Natural killer cell (primary cell): ENCODE results near the gene SASH1. TPM values are rescaled to one million over a fixed set of nuclear protein-coding genes. Genes with fewer than 3 reads are reported as not detected.

Experiments
- ATAC-seq, 3 donors: fragments of 150-1000 bp in 2 of 3; fragments of 200-7000 bp in 1 of 3; cut with Tn5 transposase; 1 replicate in 1 of 3; 2 replicates in 2 of 3; pipeline ENCODE4 v1.10.0; 2021; ENCODE audit warnings: mild to moderate bottlenecking in 2 of 3, moderate library complexity in 2 of 3
- DNase-seq, 2 donors: peaks; one replicate each; pipeline versions ENCODE4 v3.0.0 to v3.0.0-alpha.2; 2013 to 2021; ENCODE audit warnings: mixed read lengths in 1 of 2
- H3K27ac ChIP-seq: one replicate; pipeline ENCODE4 v1.5.1; 2013; ENCODE audit warnings: mild to moderate bottlenecking, low read length
- H3K27me3 ChIP-seq: one replicate; pipeline ENCODE4 v1.6.1; 2013; ENCODE audit warnings: low read length; ENCODE audit not compliant: control insufficient read depth, insufficient read depth
- H3K36me3 ChIP-seq: one replicate; pipeline ENCODE4 v1.6.1; 2013; ENCODE audit warnings: low read length; ENCODE audit not compliant: control insufficient read depth, insufficient read depth
- H3K4me1 ChIP-seq: one replicate; pipeline ENCODE4 v1.6.1; 2013; ENCODE audit warnings: low read length; ENCODE audit not compliant: control insufficient read depth, insufficient read depth
- H3K4me3 ChIP-seq: one replicate; pipeline ENCODE4 v1.5.1; 2013; ENCODE audit warnings: low read length
- H3K9me3 ChIP-seq: one replicate; pipeline ENCODE4 v1.6.1; 2013; ENCODE audit warnings: low read length; ENCODE audit not compliant: control insufficient read depth, insufficient read depth
- H3K27ac Mint-ChIP-seq, 2 donors: one replicate each; pipeline ENCODE4 v1.8.0; 2022; ENCODE audit warnings: mild to moderate bottlenecking in 2 of 2, mixed read lengths in 2 of 2, moderate library complexity in 1 of 2
- H3K27me3 Mint-ChIP-seq, 2 donors: one replicate each; pipeline ENCODE4 v1.8.0; 2022; ENCODE audit warnings: low read depth in 2 of 2, mixed read lengths in 2 of 2
- H3K36me3 Mint-ChIP-seq: one replicate; pipeline ENCODE4 v1.8.0; 2022; ENCODE audit warnings: mixed read lengths
- H3K4me1 Mint-ChIP-seq, 2 donors: one replicate each; pipeline ENCODE4 v1.8.0; 2022; ENCODE audit warnings: mixed read lengths in 2 of 2
- H3K4me3 Mint-ChIP-seq: one replicate; pipeline ENCODE4 v1.8.0; 2022; ENCODE audit warnings: mild to moderate bottlenecking, moderate library complexity, mixed read lengths
- H3K9me3 Mint-ChIP-seq, 2 donors: one replicate each; pipeline ENCODE4 v1.8.0; 2022; ENCODE audit warnings: mixed read lengths in 2 of 2
- WGBS: methylation state at CpG from one replicate; pipeline ENCODE4 v1.1.7; 2013; ENCODE audit warnings: missing lambda C conversion rate; ENCODE audit not compliant: insufficient coverage; 5-methylcytosine and 5-hydroxymethylcytosine counted together
- intact Hi-C: fragments of 100-400 bp; cut with micrococcal nuclease; formaldehyde crosslinking; loops from one replicate; pipeline ENCODE4 v1.14.2; 2022
- total RNA-seq, 4 donors: library from RNA; stranded (reverse); fragments of 120-200 nt in 1 of 4; gene quantifications; one replicate each; pipeline versions ENCODE4 v1.2.3 to v1.2.4, GENCODE V29; 2013 to 2022
- TF ChIP-seq, protein P1 (sequence below): fragments of 200-600 bp; IDR thresholded peaks from one replicate; pipeline ENCODE4 v1.8.0; 2022; ENCODE audit warnings: antibody characterized with exemption

SASH1 gene
- total RNA-seq, 3 donors from 2014 or later (not counting 1 experiment from before 2014, with no cell fraction given) = 0.63 to 6.2 (median 2.7) TPM

DNA sequence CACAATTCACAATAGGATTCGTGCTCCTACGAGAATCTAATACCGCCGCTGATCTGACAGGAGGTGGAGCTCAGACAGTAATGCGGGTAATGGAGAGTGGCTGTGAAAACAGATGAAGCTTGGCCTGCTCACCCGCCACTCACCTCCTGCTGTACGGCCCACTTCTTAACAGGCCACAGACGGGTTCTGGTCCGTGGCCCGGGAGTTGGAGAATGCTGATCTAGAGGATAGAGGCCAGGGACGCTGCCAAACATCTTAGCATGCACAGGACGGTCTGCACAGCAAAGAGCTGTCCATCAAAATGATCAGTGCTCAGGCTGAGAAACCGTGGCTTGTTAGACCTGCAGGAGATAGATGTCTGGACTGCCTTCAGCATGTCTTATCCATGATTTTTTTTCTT, 186.4 kb downstream of the SASH1 start:
- H3K27ac ChIP-seq = no peak overlapping the region
- Mint-ChIP-seq H3K4me1 (peaks cover 0 to 4% of the 10 kb centered on the region in 2 donors), H3K9me3 (no peaks in the 10 kb centered on the region), H3K27me3 (no peaks in the 10 kb centered on the region), H3K27ac (no peak overlapping the region), H3K4me3 (no peak overlapping the region), H3K36me3 (no peaks in the 10 kb centered on the region)
- no peaks in the 10 kb centered on the region for H3K4me1 ChIP-seq
- H3K4me3 ChIP-seq = no peak overlapping the region
- no peaks in the 10 kb centered on the region for H3K9me3 ChIP-seq
- H3K27me3 ChIP-seq = no peaks in the 10 kb centered on the region
- DNase-seq (no peak), ATAC-seq (no peak)
- TF ChIP-seq, protein P1, sequence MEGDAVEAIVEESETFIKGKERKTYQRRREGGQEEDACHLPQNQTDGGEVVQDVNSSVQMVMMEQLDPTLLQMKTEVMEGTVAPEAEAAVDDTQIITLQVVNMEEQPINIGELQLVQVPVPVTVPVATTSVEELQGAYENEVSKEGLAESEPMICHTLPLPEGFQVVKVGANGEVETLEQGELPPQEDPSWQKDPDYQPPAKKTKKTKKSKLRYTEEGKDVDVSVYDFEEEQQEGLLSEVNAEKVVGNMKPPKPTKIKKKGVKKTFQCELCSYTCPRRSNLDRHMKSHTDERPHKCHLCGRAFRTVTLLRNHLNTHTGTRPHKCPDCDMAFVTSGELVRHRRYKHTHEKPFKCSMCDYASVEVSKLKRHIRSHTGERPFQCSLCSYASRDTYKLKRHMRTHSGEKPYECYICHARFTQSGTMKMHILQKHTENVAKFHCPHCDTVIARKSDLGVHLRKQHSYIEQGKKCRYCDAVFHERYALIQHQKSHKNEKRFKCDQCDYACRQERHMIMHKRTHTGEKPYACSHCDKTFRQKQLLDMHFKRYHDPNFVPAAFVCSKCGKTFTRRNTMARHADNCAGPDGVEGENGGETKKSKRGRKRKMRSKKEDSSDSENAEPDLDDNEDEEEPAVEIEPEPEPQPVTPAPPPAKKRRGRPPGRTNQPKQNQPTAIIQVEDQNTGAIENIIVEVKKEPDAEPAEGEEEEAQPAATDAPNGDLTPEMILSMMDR = no peak
- intact Hi-C loops = no loop called here
- 96% methylated on average over 13 of the region's 13 CpGs for WGBS
- H3K36me3 ChIP-seq = no peaks in the 10 kb centered on the region

DNA sequence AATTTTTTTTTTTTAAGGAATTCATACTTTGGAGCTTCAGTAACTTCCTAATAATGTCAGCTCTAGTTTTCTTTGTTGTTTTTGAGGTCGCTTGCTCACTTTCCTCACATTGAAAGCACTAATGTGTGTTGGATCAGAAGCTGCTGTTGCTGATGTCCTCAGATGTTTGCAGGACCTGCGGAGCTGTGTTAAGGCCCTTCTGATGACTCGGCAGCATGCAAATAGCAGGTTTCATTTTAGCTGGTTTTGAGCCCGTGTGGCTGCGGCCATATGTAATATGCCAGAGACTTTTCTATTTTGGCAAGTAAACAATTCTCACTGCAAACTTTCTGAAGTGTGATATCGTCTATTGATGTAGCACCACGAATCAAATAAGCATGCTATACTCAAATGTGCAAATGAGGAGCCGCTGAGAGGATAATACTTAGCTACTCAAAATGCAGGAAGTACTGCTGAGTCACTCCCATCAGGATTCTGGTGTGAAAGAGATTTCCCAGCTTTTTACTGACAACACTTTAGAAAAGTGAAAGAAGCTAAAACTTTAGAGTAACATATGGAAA, 187.8 kb downstream of the SASH1 start:
- ATAC-seq (no peak), DNase-seq (no peak)
- intact Hi-C loops = no loop called here
- Histone ChIP-seq H3K27ac (no peak overlapping the region), H3K9me3 (no peaks in the 10 kb centered on the region), H3K36me3 (no peaks in the 10 kb centered on the region), H3K4me3 (no peak overlapping the region), H3K4me1 (no peaks in the 10 kb centered on the region), H3K27me3 (no peaks in the 10 kb centered on the region)
- TF ChIP-seq, protein P1 = no peak
- Mint-ChIP-seq H3K27me3 (no peaks in the 10 kb centered on the region), H3K4me3 (no peak overlapping the region), H3K27ac (no peak overlapping the region), H3K9me3 (no peaks in the 10 kb centered on the region), H3K36me3 (no peaks in the 10 kb centered on the region), H3K4me1 (peaks cover 0 to 4% of the 10 kb centered on the region in 2 donors)
- 14% methylated on average over 8 of the region's 8 CpGs for WGBS

DNA sequence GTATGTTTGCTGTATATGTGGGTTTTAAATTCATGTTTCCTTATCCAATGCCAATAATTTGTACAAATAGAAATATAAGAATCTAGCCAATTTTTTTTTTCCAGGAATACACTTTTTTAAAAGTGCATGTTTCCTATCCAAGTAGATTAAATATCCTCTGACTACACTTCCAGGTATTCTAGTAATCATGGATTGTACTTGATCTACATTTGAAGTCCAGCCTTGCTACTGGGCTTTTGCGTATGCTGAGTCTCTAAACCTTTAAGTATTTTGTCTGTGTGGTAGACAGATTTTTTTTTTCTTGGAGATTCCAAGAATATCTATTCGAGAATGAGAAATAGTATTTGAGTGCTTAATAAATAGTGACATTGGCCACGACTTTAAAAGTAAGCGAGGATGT, 188.3 kb downstream of the SASH1 start:
- Mint-ChIP-seq H3K4me1 (peaks cover 0 to 4% of the 10 kb centered on the region in 2 donors), H3K27me3 (no peaks in the 10 kb centered on the region), H3K4me3 (no peak overlapping the region), H3K27ac (no peak overlapping the region), H3K9me3 (no peaks in the 10 kb centered on the region), H3K36me3 (no peaks in the 10 kb centered on the region)
- no peak for DNase-seq
- Histone ChIP-seq H3K27ac (no peak overlapping the region), H3K27me3 (no peaks in the 10 kb centered on the region), H3K4me3 (no peak overlapping the region), H3K9me3 (no peaks in the 10 kb centered on the region), H3K4me1 (no peaks in the 10 kb centered on the region), H3K36me3 (no peaks in the 10 kb centered on the region)
- intact Hi-C loops = no loop called here
- no peak for ATAC-seq
- TF ChIP-seq, protein P1 = no peak
- WGBS = 92% methylated on average over 4 of the region's 4 CpGs

DNA sequence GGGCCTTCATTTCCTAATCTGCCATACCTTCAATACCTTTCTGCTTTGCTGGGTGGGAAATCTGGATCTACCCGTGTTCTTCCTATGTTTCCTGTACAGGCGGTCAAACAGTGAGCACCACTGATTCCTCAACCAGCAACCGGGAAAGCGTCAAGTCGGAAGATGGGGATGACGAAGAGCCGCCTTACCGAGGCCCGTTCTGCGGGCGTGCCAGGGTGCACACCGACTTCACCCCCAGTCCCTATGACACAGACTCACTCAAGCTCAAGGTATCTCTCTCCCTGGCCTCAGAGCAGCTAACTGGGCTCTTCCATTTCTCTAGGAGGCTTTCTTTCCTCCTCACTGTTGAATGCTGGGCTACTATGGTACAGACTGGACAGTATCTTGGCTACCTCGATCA, 190.1 kb downstream of the SASH1 start:
- Mint-ChIP-seq H3K27me3 (peaks cover 0 to under 1% of the 10 kb centered on the region in 2 donors), H3K36me3 (no peaks in the 10 kb centered on the region), H3K9me3 (no peaks in the 10 kb centered on the region), H3K4me1 (peaks cover 0 to 4% of the 10 kb centered on the region in 2 donors), H3K4me3 (no peak overlapping the region), H3K27ac (no peak overlapping the region)
- Histone ChIP-seq H3K36me3 (no peaks in the 10 kb centered on the region), H3K27ac (no peak overlapping the region), H3K4me1 (no peaks in the 10 kb centered on the region), H3K27me3 (no peaks in the 10 kb centered on the region), H3K4me3 (no peak overlapping the region), H3K9me3 (no peaks in the 10 kb centered on the region)
- TF ChIP-seq, protein P1 = no peak
- ATAC-seq (no peak), DNase-seq (no peak)
- WGBS = 96% methylated on average over 13 of the region's 13 CpGs
- intact Hi-C loops = no loop called here
